GM12874 (cell line): ENCODE measurements around the gene SCARB2.

Experiments used
- CTCF ChIP-seq: IDR thresholded peaks from 2 replicates; pipeline ENCODE4 v1.5.1; 2011; ENCODE audit warnings: low read depth, mild to moderate bottlenecking, control low read depth, low read length, moderate library complexity; ENCODE audit not compliant: insufficient read depth

Gene SCARB2

GRCh38 chr4:76198411-76199237 is 15.0 kb downstream of the SCARB2 start:
- TF ChIP-seq CTCF, result no peak

DNA sequence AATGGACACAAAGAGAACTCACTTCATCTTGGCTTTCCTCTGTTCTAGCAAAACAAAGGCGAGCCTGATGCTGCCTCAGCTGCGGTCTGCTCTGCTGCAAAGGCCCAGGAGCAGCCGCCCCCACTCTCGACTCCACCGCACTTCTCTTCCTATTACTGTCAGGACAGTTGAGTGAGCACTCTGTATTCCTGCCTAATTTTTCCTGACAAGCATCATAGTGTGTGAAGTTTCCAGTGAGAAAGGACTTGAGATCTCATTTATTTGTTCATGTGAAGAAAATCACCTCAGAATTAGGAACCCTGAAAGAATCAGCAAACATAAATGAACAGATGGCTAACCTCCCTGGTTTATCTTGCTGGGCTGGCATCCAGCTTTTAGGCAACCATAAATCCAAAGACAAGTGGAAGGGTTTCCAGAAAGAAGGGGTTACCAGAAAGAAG is 15.6 kb downstream of the SCARB2 start:
- TF ChIP-seq CTCF, result no peak

DNA sequence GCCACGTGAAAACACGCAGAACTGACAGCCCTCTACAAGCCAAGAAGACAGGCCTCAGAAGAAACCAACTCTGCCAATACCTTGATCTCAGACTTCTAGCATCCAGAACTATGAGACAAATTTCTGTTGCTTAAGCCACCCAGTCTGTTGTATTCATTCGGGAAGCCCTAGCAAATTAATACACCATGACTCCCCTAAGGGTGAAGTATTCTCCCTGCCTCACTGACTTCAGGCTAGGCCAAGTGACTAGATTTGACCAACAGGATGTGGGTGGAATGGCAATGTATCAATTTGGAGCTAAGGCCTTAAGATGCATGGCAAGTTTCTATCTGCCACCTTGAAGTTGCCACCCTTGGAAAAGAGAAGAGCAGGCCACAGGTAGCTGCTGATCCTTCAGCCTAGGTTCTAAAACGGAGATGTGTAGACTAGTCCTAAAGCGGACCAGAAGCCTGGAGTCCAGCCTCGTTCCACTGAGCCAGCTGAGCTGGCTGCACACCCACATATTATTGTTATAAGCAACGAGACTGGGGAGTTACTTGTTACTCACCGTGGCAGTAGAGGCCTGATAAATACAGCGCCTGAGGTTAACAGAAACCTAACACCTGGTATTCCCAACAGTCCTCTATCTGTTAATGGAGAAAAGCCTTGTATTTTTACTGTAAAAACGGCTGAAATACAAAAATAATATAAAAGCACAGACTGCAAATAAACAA is 16.4 kb downstream of the SCARB2 start:
- no peak for TF ChIP-seq CTCF

DNA sequence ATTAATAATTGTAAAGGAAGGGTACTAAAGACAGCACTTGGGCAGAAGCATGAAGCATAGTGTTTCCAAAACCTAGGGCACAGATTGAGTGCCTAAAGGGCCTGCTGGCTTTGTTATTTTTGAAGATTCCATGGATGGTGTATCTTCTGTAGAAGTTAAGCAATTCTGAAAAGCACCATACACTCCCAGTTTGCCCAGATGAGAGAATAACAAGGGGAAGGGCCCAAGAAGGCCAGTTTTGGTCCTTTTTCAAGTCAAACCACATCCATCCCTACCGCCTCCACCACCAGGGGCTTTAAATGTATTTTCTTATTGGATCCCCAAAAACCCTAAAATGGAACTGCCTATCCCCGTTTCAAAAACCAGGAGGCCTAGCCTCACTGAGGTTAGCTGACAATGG is 17.2 kb downstream of the SCARB2 start:
- no peak for TF ChIP-seq CTCF

GRCh38 chr4:76195326-76195725 is 18.3 kb downstream of the SCARB2 start:
- no peak for TF ChIP-seq CTCF

DNA sequence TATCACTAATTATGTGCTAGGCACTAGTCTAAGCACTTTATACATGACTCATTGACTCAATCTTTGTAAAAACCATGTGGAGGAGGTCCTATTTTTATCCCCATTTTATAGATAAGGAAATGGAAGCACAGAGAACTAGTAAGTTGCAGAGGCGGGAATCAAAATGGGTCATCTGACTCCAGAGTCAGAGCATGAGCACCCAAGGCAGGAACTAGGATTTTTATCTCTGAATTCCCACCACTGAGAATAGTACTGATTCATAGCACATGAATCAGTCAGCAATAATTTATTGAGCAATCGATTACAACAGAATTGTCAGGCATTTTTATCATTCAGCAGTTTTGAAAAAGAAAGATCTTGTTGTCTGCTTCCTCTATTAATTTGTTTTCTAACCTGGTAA is 19.3 kb downstream of the SCARB2 start:
- no peak for TF ChIP-seq CTCF

- no peak for TF ChIP-seq CTCF
Observed at GRCh38 chr4:76192236-76192635, 21.4 kb downstream of the SCARB2 start.
